Common myeloid progenitor, CD34-positive (primary cell): Measurements from ENCODE around the gene BTG2.
A peak's percentile ranks its signal among the peaks of the same experiment; 100 is the strongest.

Experiments used
- CTCF ChIA-PET: fragments of 350-600 bp; sonication (Branson Sonifier 250); formaldehyde crosslinking; loops from one replicate; lab custom pipeline; 2021; ENCODE audit warnings: antibody characterized with exemption; lab: Charles Lee
- POLR2A ChIA-PET: fragments of 350-600 bp; sonication (Branson Sonifier 250); formaldehyde crosslinking; loops from one replicate; lab custom pipeline; 2021; ENCODE audit warnings: antibody characterized with exemption; lab: Charles Lee
- DNase-seq, 3 donors: peaks; one replicate each; pipeline versions ENCODE4 v3.0.0 to v3.0.0-alpha.2; 2013
- H3K27ac ChIP-seq, 2 experiments: 1 replicate in 1 of 2; 2 replicates in 1 of 2; pipeline ENCODE4 v1.7.0; 2013; ENCODE audit warnings: inconsistent platforms in 2 of 2, low read length in 2 of 2, mild to moderate bottlenecking in 2 of 2, low read depth in 1 of 2, moderate library complexity in 1 of 2; ENCODE audit not compliant: severe bottlenecking in 2 of 2, insufficient read depth in 1 of 2, poor library complexity in 1 of 2
- H3K27me3 ChIP-seq, 5 experiments: replicated peaks in 2 of 5; 1 replicate in 3 of 5; 2 replicates in 2 of 5; pipeline versions ENCODE4 v1.6.1 to v1.7.0; 2013; ENCODE audit warnings: low read length in 4 of 5, mild to moderate bottlenecking in 2 of 5, moderate library complexity in 2 of 5, inconsistent platforms in 1 of 5; ENCODE audit not compliant: insufficient read depth in 5 of 5, control insufficient read depth in 4 of 5
- H3K36me3 ChIP-seq, 4 experiments: 1 replicate in 2 of 4; 2 replicates in 2 of 4; pipeline versions ENCODE4 v1.6.1 to v1.7.0; 2013; ENCODE audit warnings: low read length in 3 of 4, control low read depth in 1 of 4, mild to moderate bottlenecking in 1 of 4; ENCODE audit not compliant: control insufficient read depth in 4 of 4, insufficient read depth in 4 of 4
- H3K4me1 ChIP-seq, 4 experiments: 1 replicate in 3 of 4; 2 replicates in 1 of 4; pipeline versions ENCODE4 v1.6.1 to v1.7.1; 2013; ENCODE audit warnings: low read length in 3 of 4, mild to moderate bottlenecking in 3 of 4, control low read depth in 1 of 4, inconsistent platforms in 1 of 4, moderate library complexity in 1 of 4; ENCODE audit not compliant: control insufficient read depth in 4 of 4, insufficient read depth in 4 of 4; ENCODE audit errors: control extremely low read depth in 1 of 4
- H3K4me3 ChIP-seq, 7 experiments: 1 replicate in 4 of 7; 2 replicates in 3 of 7; pipeline versions ENCODE4 v1.5.1 to v1.7.0; 2013; ENCODE audit warnings: mild to moderate bottlenecking in 7 of 7, low read length in 6 of 7, moderate library complexity in 6 of 7, inconsistent platforms in 2 of 7, low read depth in 2 of 7, control low read depth in 1 of 7; ENCODE audit not compliant: insufficient read depth in 4 of 7, control insufficient read depth in 1 of 7; ENCODE audit errors: extremely low read depth in 1 of 7
- H3K9me3 ChIP-seq, 5 experiments: 1 replicate in 4 of 5; 2 replicates in 1 of 5; pipeline versions ENCODE4 v1.6.1 to v1.7.1; 2013; ENCODE audit warnings: low read length in 4 of 5, mild to moderate bottlenecking in 2 of 5, inconsistent platforms in 1 of 5, low read depth in 1 of 5, moderate library complexity in 1 of 5; ENCODE audit not compliant: control insufficient read depth in 4 of 5, insufficient read depth in 2 of 5; ENCODE audit errors: control extremely low read depth in 1 of 5
- WGBS: methylation state at CpG from one replicate; pipeline ENCODE4 v1.1.5; 2013; ENCODE audit not compliant: insufficient coverage; 5-methylcytosine and 5-hydroxymethylcytosine counted together

Gene BTG2

GRCh38 chr1:203275656-203276272, 29.6 kb upstream of the BTG2 start:
- ChIA-PET POLR2A (interaction anchor here (0.7 kb wide), 1 partner anchor 41 kb away, joined by 3 read pairs; no protein-coding TSS in a partner anchor), CTCF (interaction anchor here (1.0 to 23.0 kb wide), 10 partner anchors 6 to 63 kb away, joined by 3 to 254 read pairs (median 40); partner anchors contain the start of gene BTG2)
- Histone ChIP-seq H3K4me3 (no peak overlapping the region), H3K4me1 (peaks cover 12 to 43% (median 39%) of the 10 kb centered on the region in 4 experiments), H3K27ac (no peak overlapping the region), H3K36me3 (no peaks in the 10 kb centered on the region), H3K27me3 (no peaks in the 10 kb centered on the region), H3K9me3 (no peaks in the 10 kb centered on the region)
- WGBS = 97% methylated on average over 10 of the region's 11 CpGs
- DNase-seq = no peak

- Histone ChIP-seq H3K27me3 (no peaks in the 10 kb centered on the region), H3K4me3 (no peak overlapping the region), H3K36me3 (no peaks in the 10 kb centered on the region), H3K27ac (no peak overlapping the region), H3K9me3 (no peaks in the 10 kb centered on the region), H3K4me1 (peaks cover 12 to 43% (median 34%) of the 10 kb centered on the region in 4 experiments)
- DNase-seq = no peak
- CTCF ChIA-PET = interaction anchor here (1.0 to 23.0 kb wide), 9 partner anchors 7 to 63 kb away, joined by 3 to 254 read pairs (median 41); partner anchors contain the start of gene BTG2
- POLR2A ChIA-PET = interaction anchor here (0.7 kb wide), 1 partner anchor 40 kb away, joined by 3 read pairs; no protein-coding TSS in a partner anchor
- no CpG with 5 or more reads among the region's 5 CpGs for WGBS
These were observed 28.9 kb upstream of the BTG2 start for GRCh38 chr1:203276408-203276807.

- Histone ChIP-seq H3K4me3 (no peak overlapping the region), H3K36me3 (no peaks in the 10 kb centered on the region), H3K4me1 (peaks cover 12 to 43% (median 33%) of the 10 kb centered on the region in 4 experiments), H3K27me3 (no peaks in the 10 kb centered on the region), H3K9me3 (no peaks in the 10 kb centered on the region), H3K27ac (no peak overlapping the region)
- ChIA-PET POLR2A (interaction anchor here (0.5 to 0.8 kb wide), 3 partner anchors 12 to 61 kb away, joined by 3 to 4 read pairs (median 4); no protein-coding TSS in a partner anchor), CTCF (interaction anchor here (0.9 to 23.0 kb wide), 9 partner anchors 7 to 212 kb away, joined by 3 to 254 read pairs (median 41); no protein-coding TSS in a partner anchor)
- 92% methylated on average over 9 of the region's 9 CpGs for WGBS
- DNase-seq = no peak
These were observed 28.3 kb upstream of the BTG2 start for GRCh38 chr1:203276916-203277545.

DNA sequence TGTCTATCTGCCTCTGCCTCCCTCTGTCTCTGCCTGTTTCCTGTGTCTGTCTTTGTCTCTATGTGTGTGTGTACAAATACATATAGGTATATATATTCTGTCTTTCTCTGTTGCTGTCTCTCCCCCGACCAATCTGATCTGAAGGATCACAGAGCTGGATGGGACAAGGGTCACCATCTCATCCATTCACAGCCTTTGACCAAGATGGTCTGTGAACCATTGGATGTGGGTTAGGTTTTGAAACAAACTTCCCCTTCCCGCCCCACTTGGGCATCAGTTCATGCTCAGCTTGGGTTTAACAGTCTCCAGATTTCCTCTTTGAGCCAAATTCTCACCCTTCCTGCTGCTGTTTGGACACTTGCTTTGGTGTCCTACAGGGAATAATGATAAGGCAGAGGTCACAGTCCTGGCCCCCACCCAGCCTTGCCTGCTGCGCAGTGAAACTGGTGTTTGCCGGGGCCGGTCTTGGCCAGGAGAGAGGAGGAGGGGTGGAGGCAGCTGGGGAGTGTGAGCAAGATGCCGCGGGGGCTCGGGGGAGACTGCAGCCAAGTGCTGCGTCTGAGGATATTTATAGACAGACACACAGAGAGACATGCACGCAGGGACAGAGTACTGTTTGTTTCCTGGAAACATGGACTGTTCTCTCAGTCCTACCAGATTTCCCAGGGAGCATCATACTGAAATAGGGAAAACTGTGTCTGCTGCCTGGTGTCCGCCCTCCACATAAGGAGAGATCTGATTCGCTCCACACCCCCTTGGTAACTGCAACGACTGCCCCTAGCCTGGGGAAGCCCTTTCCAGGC, 27.0 kb upstream of the BTG2 start:
- H3K27ac ChIP-seq = no peak overlapping the region
- CTCF ChIA-PET = interaction anchor here (0.9 to 23.0 kb wide), 9 partner anchors 8 to 210 kb away, joined by 3 to 254 read pairs (median 41); no protein-coding TSS in a partner anchor
- H3K4me3 ChIP-seq = peak overlapping the region in 2 of 7 experiments; percentile 17 to 28

GRCh38 chr1:203278885-203279406, 26.4 kb upstream of the BTG2 start:
- H3K4me1 ChIP-seq = peaks cover 10 to 31% (median 21%) of the 10 kb centered on the region in 4 experiments

More for the DNA sequence above, 27.0 kb upstream of the BTG2 start:
- 29% methylated on average over 11 of the region's 13 CpGs for WGBS
- Histone ChIP-seq H3K9me3 (no peaks in the 10 kb centered on the region), H3K36me3 (no peaks in the 10 kb centered on the region), H3K27me3 (no peaks in the 10 kb centered on the region), H3K4me1 (peaks cover 12 to 37% (median 28%) of the 10 kb centered on the region in 4 experiments)
- POLR2A ChIA-PET = interaction anchor here (1.0 to 1.2 kb wide), 2 partner anchors 28 to 480 kb away, joined by 3 read pairs; no protein-coding TSS in a partner anchor
- peak in 2 of 3 donors; percentile 52 to 56 for DNase-seq

GRCh38 chr1:203280061-203280460, 25.3 kb upstream of the BTG2 start:
- WGBS = 98% methylated on average over 5 of the region's 5 CpGs
- POLR2A ChIA-PET = interaction anchor here (1.2 kb wide), 1 partner anchor 26 kb away, joined by 4 read pairs; no protein-coding TSS in a partner anchor
- CTCF ChIA-PET = interaction anchor here (6.5 to 23.0 kb wide), 4 partner anchors 8 to 59 kb away, joined by 41 to 254 read pairs (median 123); no protein-coding TSS in a partner anchor

More at GRCh38 chr1:203278885-203279406, 26.4 kb upstream of the BTG2 start:
- CTCF ChIA-PET = interaction anchor here (0.8 to 23.0 kb wide), 8 partner anchors 9 to 209 kb away, joined by 3 to 254 read pairs (median 48); no protein-coding TSS in a partner anchor
- POLR2A ChIA-PET = interaction anchor here (0.6 to 1.2 kb wide), 3 partner anchors 16 to 479 kb away, joined by 3 to 4 read pairs (median 3); no protein-coding TSS in a partner anchor
- Histone ChIP-seq H3K36me3 (no peaks in the 10 kb centered on the region), H3K27me3 (no peaks in the 10 kb centered on the region), H3K9me3 (no peaks in the 10 kb centered on the region), H3K4me3 (no peak overlapping the region), H3K27ac (no peak overlapping the region)
- no peak for DNase-seq
- WGBS = 96% methylated on average over 5 of the region's 8 CpGs

More at GRCh38 chr1:203280061-203280460, 25.3 kb upstream of the BTG2 start:
- Histone ChIP-seq H3K27me3 (no peaks in the 10 kb centered on the region), H3K9me3 (no peaks in the 10 kb centered on the region), H3K4me1 (peaks cover 8 to 29% (median 15%) of the 10 kb centered on the region in 4 experiments), H3K4me3 (no peak overlapping the region), H3K36me3 (no peaks in the 10 kb centered on the region), H3K27ac (no peak overlapping the region)
- DNase-seq = no peak
